ENCODE data around the gene ADAMTS12. TPM values are rescaled to one million over a fixed set of nuclear protein-coding genes. Genes with fewer than 3 reads are reported as not detected.

ADAMTS12 gene
- total RNA-seq, 2 experiments from 2014 or later: not detected

- CTCF ChIA-PET: no interaction called here
- POLR2A ChIA-PET: no interaction called here
Observed at GRCh38 chr5:33850100-33850594, 41.6 kb downstream of the ADAMTS12 start.

GRCh38 chr5:33848554-33848953, 43.2 kb downstream of the ADAMTS12 start:
- POLR2A ChIA-PET: no interaction called here
- CTCF ChIA-PET: no interaction called here

- POLR2A ChIA-PET: no interaction called here
- CTCF ChIA-PET: no interaction called here
Observed at GRCh38 chr5:33846851-33847250, 44.9 kb downstream of the ADAMTS12 start.

GRCh38 chr5:33843579-33843978, 48.2 kb downstream of the ADAMTS12 start:
- CTCF ChIA-PET: no interaction called here

GRCh38 chr5:33842456-33842855, 49.3 kb downstream of the ADAMTS12 start:
- POLR2A ChIA-PET: no interaction called here

More at GRCh38 chr5:33843579-33843978, 48.2 kb downstream of the ADAMTS12 start:
- POLR2A ChIA-PET: no interaction called here

GRCh38 chr5:33841891-33842290, 49.9 kb downstream of the ADAMTS12 start:
- POLR2A ChIA-PET: no interaction called here
- CTCF ChIA-PET: no interaction called here

More at GRCh38 chr5:33842456-33842855, 49.3 kb downstream of the ADAMTS12 start:
- CTCF ChIA-PET: no interaction called here

- CTCF ChIA-PET: no interaction called here
- POLR2A ChIA-PET: no interaction called here
Observed at GRCh38 chr5:33840927-33841547, 50.8 kb downstream of the ADAMTS12 start.

GRCh38 chr5:33837301-33837700, 54.5 kb downstream of the ADAMTS12 start:
- ChIA-PET POLR2A (no interaction called here), CTCF (no interaction called here)

- POLR2A ChIA-PET: no interaction called here
- CTCF ChIA-PET: no interaction called here
Observed at GRCh38 chr5:33834334-33834733, 57.5 kb downstream of the ADAMTS12 start.

GRCh38 chr5:33833237-33833575, 58.6 kb downstream of the ADAMTS12 start:
- ChIA-PET CTCF (no interaction called here), POLR2A (no interaction called here)

- POLR2A ChIA-PET: no interaction called here
- CTCF ChIA-PET: no interaction called here
Observed at GRCh38 chr5:33832404-33833236, 59.2 kb downstream of the ADAMTS12 start.

- POLR2A ChIA-PET: no interaction called here
- CTCF ChIA-PET: no interaction called here
Observed at GRCh38 chr5:33831041-33831440, 60.7 kb downstream of the ADAMTS12 start.

GRCh38 chr5:33829430-33829829, 62.4 kb downstream of the ADAMTS12 start:
- ChIA-PET POLR2A (no interaction called here), CTCF (no interaction called here)

- CTCF ChIA-PET: no interaction called here
- POLR2A ChIA-PET: no interaction called here
Observed at GRCh38 chr5:33828626-33829308, 63.0 kb downstream of the ADAMTS12 start.

GRCh38 chr5:33827885-33828284, 63.9 kb downstream of the ADAMTS12 start:
- CTCF ChIA-PET: no interaction called here
- POLR2A ChIA-PET: no interaction called here

- CTCF ChIA-PET: no interaction called here
- POLR2A ChIA-PET: no interaction called here
Observed at GRCh38 chr5:33827018-33827707, 64.6 kb downstream of the ADAMTS12 start.

GRCh38 chr5:33824516-33825195, 67.1 kb downstream of the ADAMTS12 start:
- CTCF ChIA-PET: no interaction called here
- POLR2A ChIA-PET: no interaction called here

- ChIA-PET POLR2A (no interaction called here), CTCF (interaction anchor here (1.2 kb wide), 1 partner anchor 117 kb away, joined by 3 read pairs; no protein-coding TSS in a partner anchor)
Observed at GRCh38 chr5:33817301-33817700, 74.5 kb downstream of the ADAMTS12 start.

GRCh38 chr5:33816791-33817190, 75.0 kb downstream of the ADAMTS12 start:
- CTCF ChIA-PET: interaction anchor here (1.2 kb wide), 1 partner anchor 118 kb away, joined by 3 read pairs; no protein-coding TSS in a partner anchor
- POLR2A ChIA-PET: no interaction called here

GRCh38 chr5:33812746-33813145, 79.0 kb downstream of the ADAMTS12 start:
- CTCF ChIA-PET: no interaction called here
- POLR2A ChIA-PET: no interaction called here

Data from activated CD8-positive, alpha-beta memory T cell treated with anti-CD3 and anti-CD28 coated beads for 36 hours (primary cell).